Left lung (tissue), 10 donors: ENCODE measurements around the gene OPALIN. TPM values are rescaled to one million over a fixed set of nuclear protein-coding genes. Genes with fewer than 3 reads are reported as not detected.

Experiments used
- ATAC-seq: fragments of 200-7000 bp; cut with Tn5 transposase; one replicate; pipeline ENCODE4 v1.9.1; 2020; ENCODE audit warnings: moderate library complexity
- DNase-seq, 4 donors: peaks; one replicate each; pipeline ENCODE4 v3.0.0-alpha.2; 2013 to 2020
- H3K27ac ChIP-seq, 2 donors: fragments of 200-600 bp; sonication (generic) in 1 of 2; one replicate each; pipeline versions ENCODE4 v1.5.0 to v1.8.0; 2020 to 2021
- H3K27me3 ChIP-seq, 2 donors: fragments of 200-600 bp; sonication (generic) in 1 of 2; one replicate each; pipeline versions ENCODE4 v1.5.0 to v1.8.0; 2020 to 2021
- H3K36me3 ChIP-seq, 2 donors: fragments of 200-600 bp; sonication (generic) in 1 of 2; one replicate each; pipeline versions ENCODE4 v1.5.0 to v1.8.0; 2020 to 2021
- H3K4me1 ChIP-seq, 2 donors: fragments of 200-600 bp; one replicate each; pipeline ENCODE4 v1.8.0; 2021
- H3K4me3 ChIP-seq, 2 donors: fragments of 200-600 bp; sonication (generic) in 1 of 2; one replicate each; pipeline versions ENCODE4 v1.5.0 to v1.8.0; 2020 to 2021; ENCODE audit warnings: mild to moderate bottlenecking in 1 of 2
- H3K9me3 ChIP-seq, 2 donors: fragments of 200-600 bp; sonication (generic) in 1 of 2; one replicate each; pipeline versions ENCODE4 v1.5.0 to v1.8.0; 2020 to 2021
- intact Hi-C, 2 donors: fragments of 100-400 bp; cut with DNase I; formaldehyde crosslinking; loops; one replicate each; pipeline versions ENCODE4 v1.11.2 to v1.14.2; 2022
- polyA plus RNA-seq, 6 donors: library from polyadenylated mRNA; unstranded; fragments of 120-200 nt; gene quantifications; one replicate each; pipeline ENCODE4 v1.2.1, GENCODE V29; 2013; ENCODE audit not compliant: insufficient read length in 6 of 6
- total RNA-seq, 2 donors: library from RNA; stranded (reverse); fragmentation: NEBNext Ultra II Directional; extraction: Animal tissue kit (Norgen Biotek cat#: 25700); gene quantifications; one replicate each; pipeline ENCODE4 v1.2.1, GENCODE V29; 2021
- TF ChIP-seq, protein P1 (sequence below), 2 donors: fragments of 200-600 bp; sonication (generic) in 1 of 2; IDR thresholded peaks; one replicate each; pipeline versions ENCODE4 v1.5.0 to v1.8.0; 2021; ENCODE audit warnings: antibody characterized with exemption in 2 of 2
- donor health status: DM: no; HTN: yes; CAD: no.
- donor health status: DM: no; HTN: no; CAD: no.

The OPALIN gene
- total and polyA plus RNA-seq, 8 donors = not detected

DNA sequence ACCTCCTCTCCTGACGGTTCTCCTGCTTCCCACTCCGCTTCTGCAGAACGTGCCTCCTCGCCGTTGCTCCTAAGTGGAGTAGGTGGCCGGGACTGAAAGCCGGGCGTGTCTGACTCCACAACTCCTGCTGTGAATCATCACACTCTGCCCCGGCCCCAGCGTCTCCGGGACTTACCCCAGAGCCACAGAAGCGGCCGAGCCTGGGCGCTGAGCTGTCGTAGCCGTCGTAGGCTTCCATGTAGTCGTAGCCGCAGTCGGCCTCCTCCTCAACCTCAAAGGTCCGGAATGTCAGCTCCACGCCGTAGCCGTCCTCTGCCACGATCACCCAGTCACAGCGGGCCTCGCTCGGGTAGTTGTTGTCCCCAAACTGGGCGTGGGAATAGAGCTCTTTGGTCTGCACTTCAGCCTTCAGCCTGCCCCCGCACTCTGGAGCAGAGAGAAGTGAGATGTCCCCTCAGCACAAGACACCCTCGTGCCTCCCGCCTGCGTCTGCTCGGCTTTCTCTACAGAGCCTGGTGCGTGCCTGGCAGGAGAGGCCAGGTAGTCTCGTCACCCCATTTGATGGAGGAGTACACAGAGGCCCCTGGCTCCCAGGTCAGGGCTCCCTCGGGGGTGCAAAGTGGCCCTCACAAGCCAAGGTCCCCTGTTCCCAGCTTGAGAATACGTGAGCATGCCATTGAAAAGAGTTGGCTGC, 11.2 kb upstream of the OPALIN start:
- no peak overlapping the region for H3K27ac ChIP-seq
- H3K4me1 ChIP-seq = peaks cover 0 to 3% of the 10 kb centered on the region in 2 donors
- ATAC-seq = no peak
- no peaks in the 10 kb centered on the region for H3K9me3 ChIP-seq
- H3K36me3 ChIP-seq = no peaks in the 10 kb centered on the region
- TF ChIP-seq, protein P1, sequence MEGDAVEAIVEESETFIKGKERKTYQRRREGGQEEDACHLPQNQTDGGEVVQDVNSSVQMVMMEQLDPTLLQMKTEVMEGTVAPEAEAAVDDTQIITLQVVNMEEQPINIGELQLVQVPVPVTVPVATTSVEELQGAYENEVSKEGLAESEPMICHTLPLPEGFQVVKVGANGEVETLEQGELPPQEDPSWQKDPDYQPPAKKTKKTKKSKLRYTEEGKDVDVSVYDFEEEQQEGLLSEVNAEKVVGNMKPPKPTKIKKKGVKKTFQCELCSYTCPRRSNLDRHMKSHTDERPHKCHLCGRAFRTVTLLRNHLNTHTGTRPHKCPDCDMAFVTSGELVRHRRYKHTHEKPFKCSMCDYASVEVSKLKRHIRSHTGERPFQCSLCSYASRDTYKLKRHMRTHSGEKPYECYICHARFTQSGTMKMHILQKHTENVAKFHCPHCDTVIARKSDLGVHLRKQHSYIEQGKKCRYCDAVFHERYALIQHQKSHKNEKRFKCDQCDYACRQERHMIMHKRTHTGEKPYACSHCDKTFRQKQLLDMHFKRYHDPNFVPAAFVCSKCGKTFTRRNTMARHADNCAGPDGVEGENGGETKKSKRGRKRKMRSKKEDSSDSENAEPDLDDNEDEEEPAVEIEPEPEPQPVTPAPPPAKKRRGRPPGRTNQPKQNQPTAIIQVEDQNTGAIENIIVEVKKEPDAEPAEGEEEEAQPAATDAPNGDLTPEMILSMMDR (IDR thresholded peaks at IDR 0.05) = no peak
- H3K4me3 ChIP-seq = no peak overlapping the region
- H3K27me3 ChIP-seq = peaks cover 0 to 7% of the 10 kb centered on the region in 2 donors
- DNase-seq = no peak
- intact Hi-C loops = no loop called here

DNA sequence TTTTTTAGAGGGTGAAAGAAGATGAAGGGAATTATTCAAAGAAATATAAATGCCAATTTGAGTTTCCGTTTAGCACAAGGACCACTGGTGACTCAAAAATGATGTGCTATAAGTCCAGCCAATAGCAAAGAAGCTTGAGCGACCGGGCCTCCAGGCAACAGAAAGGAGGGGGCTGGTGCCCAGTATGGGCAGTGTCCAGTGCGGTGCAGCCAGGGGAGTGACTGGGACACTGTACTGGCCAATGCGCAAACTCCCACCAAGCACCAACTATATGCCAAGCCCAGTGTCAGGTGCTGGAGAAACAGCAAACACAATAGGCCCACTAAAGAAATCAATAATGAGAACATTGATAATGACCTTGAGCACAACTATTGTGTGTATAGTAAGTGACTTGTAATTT, 10.2 kb upstream of the OPALIN start:
- ATAC-seq (no peak), DNase-seq (no peak)
- H3K9me3 ChIP-seq = no peaks in the 10 kb centered on the region
- H3K27ac ChIP-seq = no peak overlapping the region
- H3K4me1 ChIP-seq = no peaks in the 10 kb centered on the region
- no peaks in the 10 kb centered on the region for H3K27me3 ChIP-seq
- H3K4me3 ChIP-seq = no peak overlapping the region
- no peaks in the 10 kb centered on the region for H3K36me3 ChIP-seq
- intact Hi-C loops = no loop called here
- TF ChIP-seq, protein P1 (IDR thresholded peaks at IDR 0.05) = no peak

DNA sequence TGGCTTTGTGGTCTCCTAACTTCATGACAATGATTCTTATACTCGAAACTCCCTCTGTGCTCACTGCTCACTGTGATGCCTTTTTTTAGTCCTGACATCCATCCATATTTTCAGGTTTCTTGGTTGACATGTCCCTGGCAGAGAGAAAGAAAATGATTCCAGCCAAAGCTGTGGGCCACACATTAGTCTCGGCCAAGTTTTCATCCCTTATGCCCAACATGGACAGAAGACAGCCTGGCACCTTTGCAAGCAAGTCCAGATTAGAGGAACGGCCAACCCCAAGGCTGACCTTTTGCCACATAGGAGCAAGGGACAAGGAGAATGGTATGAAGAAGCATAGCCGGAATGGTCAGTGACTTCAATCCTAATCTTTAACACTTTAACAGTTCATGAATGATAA, 8.7 kb upstream of the OPALIN start:
- no peak overlapping the region for H3K27ac ChIP-seq
- H3K4me1 ChIP-seq = no peaks in the 10 kb centered on the region
- H3K36me3 ChIP-seq = no peaks in the 10 kb centered on the region
- intact Hi-C loops = no loop called here
- H3K9me3 ChIP-seq = no peaks in the 10 kb centered on the region
- TF ChIP-seq, protein P1 (IDR thresholded peaks at IDR 0.05) = no peak
- DNase-seq (no peak), ATAC-seq (no peak)
- H3K27me3 ChIP-seq = no peaks in the 10 kb centered on the region
- H3K4me3 ChIP-seq = no peak overlapping the region

DNA sequence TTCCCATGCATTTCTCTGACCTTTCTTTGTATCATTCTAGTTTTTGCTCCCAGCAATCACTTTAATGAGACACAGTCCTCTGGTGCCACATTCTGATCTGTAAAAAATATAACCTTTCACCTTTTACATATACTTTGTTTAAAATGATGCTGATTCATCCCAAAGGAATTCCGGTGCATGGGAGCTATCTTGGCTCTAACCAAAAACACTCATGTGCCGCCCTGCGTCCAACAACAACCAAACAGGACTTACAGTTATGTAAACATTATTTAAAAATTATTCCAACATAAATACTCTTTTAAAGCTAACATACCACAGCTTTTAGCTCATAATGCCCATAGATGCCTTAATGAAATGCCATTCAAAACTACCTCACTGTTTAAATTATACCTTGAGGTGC, 7.7 kb upstream of the OPALIN start:
- Histone ChIP-seq H3K36me3 (no peaks in the 10 kb centered on the region), H3K9me3 (no peaks in the 10 kb centered on the region), H3K4me1 (no peaks in the 10 kb centered on the region), H3K27ac (no peak overlapping the region), H3K4me3 (no peak overlapping the region), H3K27me3 (no peaks in the 10 kb centered on the region)
- TF ChIP-seq, protein P1 (IDR thresholded peaks at IDR 0.05) = no peak
- DNase-seq (no peak), ATAC-seq (no peak)
- intact Hi-C loops = no loop called here

DNA sequence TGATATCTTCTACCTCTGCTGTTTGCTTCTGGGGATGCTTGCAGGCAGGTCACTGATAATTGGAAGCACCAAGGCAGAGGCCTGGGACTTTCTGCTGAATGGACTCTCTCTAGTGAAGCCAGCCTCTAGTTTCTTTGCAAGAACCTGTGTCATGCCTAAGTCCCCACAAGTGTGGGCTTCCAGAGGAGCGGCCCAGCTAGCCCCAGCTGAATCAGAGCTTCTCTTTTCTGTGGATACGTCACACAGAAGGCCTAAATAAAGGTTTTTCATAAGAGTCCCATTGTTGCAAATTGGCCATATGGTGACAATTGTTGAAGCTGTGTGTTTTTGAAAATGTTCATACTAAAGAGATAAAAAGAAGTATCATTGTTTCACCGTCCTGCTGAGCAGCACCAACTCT, 6.8 kb upstream of the OPALIN start:
- intact Hi-C loops = no loop called here
- H3K9me3 ChIP-seq = no peaks in the 10 kb centered on the region
- H3K36me3 ChIP-seq = no peaks in the 10 kb centered on the region
- no peaks in the 10 kb centered on the region for H3K27me3 ChIP-seq
- no peak overlapping the region for H3K4me3 ChIP-seq
- DNase-seq (no peak), ATAC-seq (no peak)
- no peak overlapping the region for H3K27ac ChIP-seq
- TF ChIP-seq, protein P1 (IDR thresholded peaks at IDR 0.05) = no peak
- H3K4me1 ChIP-seq = no peaks in the 10 kb centered on the region
